WTC11 (cell line): ENCODE data around the gene TELO2. TPM values are rescaled to one million over a fixed set of nuclear protein-coding genes. Genes with fewer than 3 reads are reported as not detected.

ENCODE experiments used
- ATAC-seq: fragments of 200-7000 bp; cut with Tn5 transposase; 2 replicates; pipeline ENCODE4 v1.10.0; 2021; ENCODE audit warnings: mild to moderate bottlenecking, moderate library complexity
- CTCF ChIA-PET: fragments of 300-600 bp; sonication (Branson Sonifier 250); formaldehyde crosslinking; loops from one replicate; lab custom pipeline; 2021; ENCODE audit warnings: antibody characterized with exemption; lab: Charles Lee
- POLR2A ChIA-PET: fragments of 350-600 bp; sonication (Branson Sonifier 250); formaldehyde crosslinking; loops from one replicate; lab custom pipeline; 2021; ENCODE audit warnings: antibody characterized with exemption; lab: Charles Lee
- DNase-seq: peaks from one replicate; pipeline ENCODE4 v3.0.0; 2021; ENCODE audit warnings: low spot score
- H3K27ac Mint-ChIP-seq: 2 replicates; pipeline ENCODE4 v1.8.0; 2021; ENCODE audit warnings: mixed read lengths
- H3K27me3 Mint-ChIP-seq: 2 replicates; pipeline ENCODE4 v1.8.0; 2021; ENCODE audit warnings: low read depth, mild to moderate bottlenecking, moderate library complexity, mixed read lengths
- H3K36me3 Mint-ChIP-seq: 2 replicates; pipeline ENCODE4 v1.8.0; 2021; ENCODE audit warnings: mixed read lengths
- H3K4me1 Mint-ChIP-seq: 2 replicates; pipeline ENCODE4 v1.8.0; 2022; ENCODE audit warnings: mixed read lengths
- H3K4me3 Mint-ChIP-seq: 2 replicates; pipeline ENCODE4 v1.8.0; 2021; ENCODE audit warnings: mild to moderate bottlenecking, moderate library complexity, mixed read lengths
- H3K9me3 Mint-ChIP-seq: 2 replicates; pipeline ENCODE4 v1.8.0; 2021; ENCODE audit warnings: mixed read lengths
- CBFB ChIP-seq: sonication (generic); formaldehyde crosslinking; IDR thresholded peaks from 2 replicates; pipeline ENCODE4 v1.8.1; 2022; ENCODE audit warnings: mild to moderate bottlenecking, low read depth, missing genetic modification reagents
- CREM ChIP-seq: sonication (generic); formaldehyde crosslinking; IDR thresholded peaks from 2 replicates; pipeline ENCODE4 v1.8.1; 2022; ENCODE audit warnings: mild to moderate bottlenecking, missing genetic modification reagents, moderate library complexity
- ELF4 ChIP-seq: sonication (generic); formaldehyde crosslinking; IDR thresholded peaks from 2 replicates; pipeline ENCODE4 v1.8.1; 2022; ENCODE audit warnings: low read depth, mild to moderate bottlenecking, moderate library complexity, missing genetic modification reagents
- IRF2 ChIP-seq: sonication (generic); formaldehyde crosslinking; IDR thresholded peaks from 2 replicates; pipeline ENCODE4 v1.8.0; 2022; ENCODE audit warnings: low read depth, missing genetic modification reagents, borderline replicate concordance
- NFATC4 ChIP-seq: fragments of 250-450 bp; sonication (Bioruptor Pico); IDR thresholded peaks from 2 replicates; pipeline ENCODE4 v1.9.0; 2021; ENCODE audit warnings: mild to moderate bottlenecking
- SMAD4 ChIP-seq: sonication (generic); formaldehyde crosslinking; IDR thresholded peaks from 2 replicates; pipeline ENCODE4 v1.8.0; 2022; ENCODE audit warnings: mild to moderate bottlenecking, missing genetic modification reagents
- ZBTB21 ChIP-seq: sonication (generic); formaldehyde crosslinking; IDR thresholded peaks from 2 replicates; pipeline ENCODE4 v1.8.1; 2023; ENCODE audit warnings: mild to moderate bottlenecking, missing genetic modification reagents, borderline replicate concordance
- ZNF423 ChIP-seq: fragments of 250-450 bp; sonication (Bioruptor Pico); IDR thresholded peaks from 2 replicates; pipeline ENCODE4 v2.1.2; 2022; ENCODE audit warnings: mild to moderate bottlenecking, moderate library complexity
- ZNF671 ChIP-seq: fragments of 250-450 bp; sonication (Bioruptor Pico); IDR thresholded peaks from 2 replicates; pipeline ENCODE4 v1.8.0; 2021; ENCODE audit warnings: mild to moderate bottlenecking
- total RNA-seq: library from RNA; stranded (reverse); gene quantifications from 3 replicates; pipeline ENCODE4 v1.2.3, GENCODE V29; 2021
- TF ChIP-seq, protein P1 (sequence below): fragments of 250-450 bp; sonication (Bioruptor Pico); IDR thresholded peaks from 2 replicates; pipeline ENCODE4 v1.9.0; 2021; ENCODE audit warnings: mild to moderate bottlenecking
- TF ChIP-seq, protein P2 (sequence below): sonication (generic); formaldehyde crosslinking; IDR thresholded peaks from 2 replicates; pipeline ENCODE4 v1.8.1; 2023; ENCODE audit warnings: mild to moderate bottlenecking, missing genetic modification reagents
- TF ChIP-seq, protein P3 (sequence below): fragments of 250-450 bp; sonication (Bioruptor Pico); conservative IDR thresholded peaks from 2 replicates; pipeline ENCODE4 v1.9.0; 2021; ENCODE audit warnings: mild to moderate bottlenecking
- TF ChIP-seq, protein P4 (sequence below): sonication (generic); formaldehyde crosslinking; IDR thresholded peaks from 2 replicates; pipeline ENCODE4 v1.8.0; 2023; ENCODE audit warnings: missing genetic modification reagents, mild to moderate bottlenecking, borderline replicate concordance
- TF ChIP-seq, protein P5 (sequence below): sonication (generic); formaldehyde crosslinking; IDR thresholded peaks from 2 replicates; pipeline ENCODE4 v1.8.1; 2023; ENCODE audit warnings: mild to moderate bottlenecking, moderate library complexity, missing genetic modification reagents

TELO2 gene
- total RNA-seq, 1 experiment from 2014 or later = 86.7 TPM

DNA sequence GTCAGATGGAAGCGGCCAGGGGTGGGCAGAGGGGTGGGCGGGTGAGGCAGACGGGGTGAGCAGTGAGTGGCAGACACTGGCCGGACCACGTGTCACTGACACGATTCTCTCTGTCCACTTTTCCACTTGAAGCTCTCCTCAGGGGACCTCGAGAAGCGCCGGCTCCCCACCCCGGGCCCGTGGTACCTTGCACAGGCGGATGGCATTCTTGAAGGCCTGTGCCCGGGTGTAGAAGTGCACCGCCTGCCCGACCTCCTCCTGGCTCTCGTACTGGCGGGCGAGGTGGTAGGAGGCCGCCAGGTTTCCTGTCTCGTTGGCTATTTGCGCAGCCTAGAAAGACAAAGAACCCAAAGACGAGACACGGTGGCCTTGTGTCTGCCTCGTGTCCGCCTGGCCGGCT, 31.2 kb downstream of the TELO2 start:
- POLR2A ChIA-PET = no interaction called here
- CTCF ChIA-PET = interaction anchor here (2.0 kb wide), 1 partner anchor 14 kb away, joined by 6 read pairs; no protein-coding TSS in a partner anchor
- Mint-ChIP-seq H3K4me3 (no peak overlapping the region), H3K27me3 (no peaks in the 10 kb centered on the region), H3K9me3 (no peaks in the 10 kb centered on the region), H3K27ac (no peak overlapping the region), H3K4me1 (no peaks in the 10 kb centered on the region), H3K36me3 (no peaks in the 10 kb centered on the region)
- no peak for ATAC-seq
- DNase-seq = no peak
- TF ChIP-seq, protein P1, sequence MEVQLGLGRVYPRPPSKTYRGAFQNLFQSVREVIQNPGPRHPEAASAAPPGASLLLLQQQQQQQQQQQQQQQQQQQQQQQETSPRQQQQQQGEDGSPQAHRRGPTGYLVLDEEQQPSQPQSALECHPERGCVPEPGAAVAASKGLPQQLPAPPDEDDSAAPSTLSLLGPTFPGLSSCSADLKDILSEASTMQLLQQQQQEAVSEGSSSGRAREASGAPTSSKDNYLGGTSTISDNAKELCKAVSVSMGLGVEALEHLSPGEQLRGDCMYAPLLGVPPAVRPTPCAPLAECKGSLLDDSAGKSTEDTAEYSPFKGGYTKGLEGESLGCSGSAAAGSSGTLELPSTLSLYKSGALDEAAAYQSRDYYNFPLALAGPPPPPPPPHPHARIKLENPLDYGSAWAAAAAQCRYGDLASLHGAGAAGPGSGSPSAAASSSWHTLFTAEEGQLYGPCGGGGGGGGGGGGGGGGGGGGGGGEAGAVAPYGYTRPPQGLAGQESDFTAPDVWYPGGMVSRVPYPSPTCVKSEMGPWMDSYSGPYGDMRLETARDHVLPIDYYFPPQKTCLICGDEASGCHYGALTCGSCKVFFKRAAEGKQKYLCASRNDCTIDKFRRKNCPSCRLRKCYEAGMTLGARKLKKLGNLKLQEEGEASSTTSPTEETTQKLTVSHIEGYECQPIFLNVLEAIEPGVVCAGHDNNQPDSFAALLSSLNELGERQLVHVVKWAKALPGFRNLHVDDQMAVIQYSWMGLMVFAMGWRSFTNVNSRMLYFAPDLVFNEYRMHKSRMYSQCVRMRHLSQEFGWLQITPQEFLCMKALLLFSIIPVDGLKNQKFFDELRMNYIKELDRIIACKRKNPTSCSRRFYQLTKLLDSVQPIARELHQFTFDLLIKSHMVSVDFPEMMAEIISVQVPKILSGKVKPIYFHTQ = no peak
- no peak for TF ChIP-seq ZBTB21 (CRISPR knock-in tag)
- TF ChIP-seq, protein P2, sequence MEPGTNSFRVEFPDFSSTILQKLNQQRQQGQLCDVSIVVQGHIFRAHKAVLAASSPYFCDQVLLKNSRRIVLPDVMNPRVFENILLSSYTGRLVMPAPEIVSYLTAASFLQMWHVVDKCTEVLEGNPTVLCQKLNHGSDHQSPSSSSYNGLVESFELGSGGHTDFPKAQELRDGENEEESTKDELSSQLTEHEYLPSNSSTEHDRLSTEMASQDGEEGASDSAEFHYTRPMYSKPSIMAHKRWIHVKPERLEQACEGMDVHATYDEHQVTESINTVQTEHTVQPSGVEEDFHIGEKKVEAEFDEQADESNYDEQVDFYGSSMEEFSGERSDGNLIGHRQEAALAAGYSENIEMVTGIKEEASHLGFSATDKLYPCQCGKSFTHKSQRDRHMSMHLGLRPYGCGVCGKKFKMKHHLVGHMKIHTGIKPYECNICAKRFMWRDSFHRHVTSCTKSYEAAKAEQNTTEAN (CRISPR knock-in tag) = no peak
- TF ChIP-seq NFATC4 (CRISPR knock-in tag) = no peak
- TF ChIP-seq, protein P3, sequence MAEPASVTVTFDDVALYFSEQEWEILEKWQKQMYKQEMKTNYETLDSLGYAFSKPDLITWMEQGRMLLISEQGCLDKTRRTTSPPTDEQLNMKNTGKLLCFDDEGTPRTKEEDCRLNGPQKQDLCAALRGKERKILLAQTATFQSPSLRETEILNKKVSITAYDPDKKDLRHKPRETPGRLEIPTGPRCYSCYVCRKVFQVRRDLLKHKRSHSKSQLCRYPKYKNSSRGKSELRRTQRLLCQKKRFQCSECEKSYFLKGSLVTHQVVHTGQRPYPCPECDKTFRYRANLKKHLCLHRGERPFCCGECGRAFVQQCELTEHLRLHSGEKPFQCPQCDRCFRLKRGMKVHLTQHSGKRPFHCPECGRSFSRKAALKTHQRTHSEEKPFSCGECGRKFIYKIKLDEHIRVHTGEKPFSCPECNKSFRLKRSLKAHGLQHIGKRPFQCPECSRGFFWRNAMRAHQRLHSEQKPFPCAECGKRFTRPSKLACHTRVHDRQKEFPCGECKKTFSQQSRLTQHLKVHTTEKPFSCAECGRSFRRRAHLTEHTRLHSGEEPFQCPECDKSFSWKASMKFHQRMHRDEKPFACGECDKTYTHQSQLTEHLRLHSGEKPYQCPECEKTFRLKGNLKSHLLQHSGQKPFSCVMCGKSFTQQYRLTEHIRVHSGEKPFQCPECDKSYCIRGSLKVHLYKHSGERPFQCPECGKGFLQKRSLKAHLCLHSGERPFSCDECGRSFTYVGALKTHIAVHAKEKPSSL = no peak
- TF ChIP-seq ELF4 (CRISPR knock-in tag) = no peak

DNA sequence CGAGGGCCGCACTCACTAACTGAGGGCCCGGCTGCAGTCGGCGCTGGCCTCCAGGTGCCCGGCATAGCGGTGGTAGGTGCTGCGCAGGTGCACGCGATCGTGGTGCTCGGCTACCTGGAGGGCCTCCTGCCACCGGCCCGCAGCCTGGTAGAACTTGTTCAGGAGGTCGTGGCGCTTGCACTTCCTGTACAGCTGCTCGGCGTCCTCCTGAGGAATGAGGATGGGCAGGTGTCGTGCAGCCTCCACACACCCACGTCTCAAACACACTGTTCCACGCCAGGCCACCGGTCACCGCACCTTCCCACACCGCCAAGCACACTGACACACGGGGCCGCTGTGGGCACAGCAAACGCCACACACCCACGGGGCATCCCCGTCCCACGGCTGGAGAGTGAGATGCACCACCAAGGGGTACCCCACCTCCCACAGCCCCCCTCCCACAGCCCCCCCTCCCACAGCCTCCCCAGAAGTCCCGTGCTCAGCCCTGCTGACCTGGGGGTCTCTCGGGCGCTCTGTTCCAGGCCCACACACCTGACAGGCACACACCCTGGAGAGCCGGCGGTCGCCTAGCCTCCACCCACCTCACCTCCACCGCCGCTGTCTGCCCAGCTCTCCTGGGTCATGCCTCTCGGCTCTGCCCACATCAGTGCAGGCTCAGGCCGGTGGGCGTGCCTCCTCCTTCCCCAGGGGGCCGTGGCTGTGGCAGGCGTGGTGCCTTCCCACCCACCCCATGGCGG, 32.9 kb downstream of the TELO2 start:
- no peaks in the 10 kb centered on the region for H3K27me3 Mint-ChIP-seq
- CTCF ChIA-PET = interaction anchor here (1.0 to 2.0 kb wide), 2 partner anchors 12 to 198 kb away, joined by 3 to 6 read pairs; no protein-coding TSS in a partner anchor

DNA sequence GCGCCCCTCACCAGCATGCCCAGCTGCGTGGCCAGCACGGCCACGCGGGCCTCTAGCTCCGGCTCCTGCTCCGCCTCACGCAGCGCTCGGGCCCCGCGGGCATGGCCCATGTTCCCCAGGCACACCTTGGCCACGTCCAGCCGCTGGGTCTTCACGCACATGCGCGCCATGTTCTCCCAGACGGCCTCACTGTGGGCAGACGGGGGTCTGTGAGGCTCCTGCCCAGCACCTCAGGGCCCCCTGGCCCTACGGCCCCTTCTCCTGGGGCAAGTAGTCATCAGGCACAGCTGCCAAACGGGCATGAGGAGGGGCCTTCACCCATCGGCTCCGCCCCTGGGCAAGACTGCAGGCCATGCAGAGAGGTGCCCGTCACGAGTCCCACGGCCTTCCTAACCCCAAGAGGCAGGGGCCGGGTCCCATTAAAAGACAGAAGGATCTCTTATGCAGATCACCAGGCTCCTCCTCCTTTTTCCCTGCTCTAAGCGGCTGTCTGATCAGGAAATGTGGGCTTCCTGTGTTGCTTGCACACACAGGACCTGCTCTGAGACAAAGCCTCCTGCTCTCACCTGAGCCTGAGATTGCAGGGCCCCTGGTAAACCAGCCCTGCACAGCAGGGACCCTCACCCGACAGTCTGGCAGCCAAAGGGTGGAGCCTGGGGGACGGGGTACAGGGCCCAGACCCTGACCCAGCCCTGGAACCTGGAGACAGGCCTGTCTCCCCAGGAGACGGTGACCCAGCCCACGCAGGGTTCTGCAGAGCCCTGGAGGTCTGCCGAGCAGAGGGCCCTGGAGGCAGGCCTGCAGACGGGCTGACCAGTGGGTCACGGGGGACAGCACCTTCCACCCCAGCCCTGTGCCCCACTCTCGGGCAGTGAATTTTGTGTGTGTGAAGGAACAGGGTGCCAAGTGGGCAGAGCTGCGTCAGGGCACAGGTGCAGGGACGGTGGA, 33.7 kb downstream of the TELO2 start:
- Mint-ChIP-seq H3K4me3 (no peak overlapping the region), H3K27ac (no peak overlapping the region)

More for the DNA sequence above, 32.9 kb downstream of the TELO2 start:
- no peaks in the 10 kb centered on the region for H3K36me3 Mint-ChIP-seq
- POLR2A ChIA-PET = no interaction called here
- H3K4me1 Mint-ChIP-seq = no peaks in the 10 kb centered on the region
- H3K4me3 Mint-ChIP-seq = no peak overlapping the region
- ATAC-seq (no peak), DNase-seq (no peak)
- H3K9me3 Mint-ChIP-seq = no peaks in the 10 kb centered on the region
- TF ChIP-seq IRF2 = no peak
- H3K27ac Mint-ChIP-seq = no peak overlapping the region

More for the DNA sequence above, 33.7 kb downstream of the TELO2 start:
- ChIA-PET POLR2A (no interaction called here), CTCF (interaction anchor here (1.0 kb wide), 2 partner anchors 11 to 197 kb away, joined by 3 read pairs; no protein-coding TSS in a partner anchor)
- ATAC-seq = no peak
- no peak for TF ChIP-seq ZNF671 (CRISPR knock-in tag)
- TF ChIP-seq CBFB = no peak
- TF ChIP-seq, protein P4, sequence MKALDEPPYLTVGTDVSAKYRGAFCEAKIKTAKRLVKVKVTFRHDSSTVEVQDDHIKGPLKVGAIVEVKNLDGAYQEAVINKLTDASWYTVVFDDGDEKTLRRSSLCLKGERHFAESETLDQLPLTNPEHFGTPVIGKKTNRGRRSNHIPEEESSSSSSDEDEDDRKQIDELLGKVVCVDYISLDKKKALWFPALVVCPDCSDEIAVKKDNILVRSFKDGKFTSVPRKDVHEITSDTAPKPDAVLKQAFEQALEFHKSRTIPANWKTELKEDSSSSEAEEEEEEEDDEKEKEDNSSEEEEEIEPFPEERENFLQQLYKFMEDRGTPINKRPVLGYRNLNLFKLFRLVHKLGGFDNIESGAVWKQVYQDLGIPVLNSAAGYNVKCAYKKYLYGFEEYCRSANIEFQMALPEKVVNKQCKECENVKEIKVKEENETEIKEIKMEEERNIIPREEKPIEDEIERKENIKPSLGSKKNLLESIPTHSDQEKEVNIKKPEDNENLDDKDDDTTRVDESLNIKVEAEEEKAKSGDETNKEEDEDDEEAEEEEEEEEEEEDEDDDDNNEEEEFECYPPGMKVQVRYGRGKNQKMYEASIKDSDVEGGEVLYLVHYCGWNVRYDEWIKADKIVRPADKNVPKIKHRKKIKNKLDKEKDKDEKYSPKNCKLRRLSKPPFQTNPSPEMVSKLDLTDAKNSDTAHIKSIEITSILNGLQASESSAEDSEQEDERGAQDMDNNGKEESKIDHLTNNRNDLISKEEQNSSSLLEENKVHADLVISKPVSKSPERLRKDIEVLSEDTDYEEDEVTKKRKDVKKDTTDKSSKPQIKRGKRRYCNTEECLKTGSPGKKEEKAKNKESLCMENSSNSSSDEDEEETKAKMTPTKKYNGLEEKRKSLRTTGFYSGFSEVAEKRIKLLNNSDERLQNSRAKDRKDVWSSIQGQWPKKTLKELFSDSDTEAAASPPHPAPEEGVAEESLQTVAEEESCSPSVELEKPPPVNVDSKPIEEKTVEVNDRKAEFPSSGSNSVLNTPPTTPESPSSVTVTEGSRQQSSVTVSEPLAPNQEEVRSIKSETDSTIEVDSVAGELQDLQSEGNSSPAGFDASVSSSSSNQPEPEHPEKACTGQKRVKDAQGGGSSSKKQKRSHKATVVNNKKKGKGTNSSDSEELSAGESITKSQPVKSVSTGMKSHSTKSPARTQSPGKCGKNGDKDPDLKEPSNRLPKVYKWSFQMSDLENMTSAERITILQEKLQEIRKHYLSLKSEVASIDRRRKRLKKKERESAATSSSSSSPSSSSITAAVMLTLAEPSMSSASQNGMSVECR (CRISPR knock-in tag) = no peak
- TF ChIP-seq, protein P5, sequence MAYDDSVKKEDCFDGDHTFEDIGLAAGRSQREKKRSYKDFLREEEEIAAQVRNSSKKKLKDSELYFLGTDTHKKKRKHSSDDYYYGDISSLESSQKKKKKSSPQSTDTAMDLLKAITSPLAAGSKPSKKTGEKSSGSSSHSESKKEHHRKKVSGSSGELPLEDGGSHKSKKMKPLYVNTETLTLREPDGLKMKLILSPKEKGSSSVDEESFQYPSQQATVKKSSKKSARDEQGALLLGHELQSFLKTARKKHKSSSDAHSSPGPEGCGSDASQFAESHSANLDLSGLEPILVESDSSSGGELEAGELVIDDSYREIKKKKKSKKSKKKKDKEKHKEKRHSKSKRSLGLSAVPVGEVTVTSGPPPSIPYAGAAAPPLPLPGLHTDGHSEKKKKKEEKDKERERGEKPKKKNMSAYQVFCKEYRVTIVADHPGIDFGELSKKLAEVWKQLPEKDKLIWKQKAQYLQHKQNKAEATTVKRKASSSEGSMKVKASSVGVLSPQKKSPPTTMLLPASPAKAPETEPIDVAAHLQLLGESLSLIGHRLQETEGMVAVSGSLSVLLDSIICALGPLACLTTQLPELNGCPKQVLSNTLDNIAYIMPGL (CRISPR knock-in tag) = no peak
- no peak for TF ChIP-seq ZNF423 (CRISPR knock-in tag)
- no peak for TF ChIP-seq SMAD4 (CRISPR knock-in tag)
- TF ChIP-seq CREM (CRISPR knock-in tag) = no peak
- no peak for TF ChIP-seq ZBTB21 (CRISPR knock-in tag)
- no peaks in the 10 kb centered on the region for H3K36me3 Mint-ChIP-seq
- no peaks in the 10 kb centered on the region for H3K9me3 Mint-ChIP-seq
- H3K27me3 Mint-ChIP-seq = no peaks in the 10 kb centered on the region
- no peaks in the 10 kb centered on the region for H3K4me1 Mint-ChIP-seq
- no peak for DNase-seq
